Forelimb muscle (tissue), 1 donor: Measurements from ENCODE around the gene SIRPA. TPM values are rescaled to one million over a fixed set of nuclear protein-coding genes. Genes with fewer than 3 reads are reported as not detected.

ENCODE experiments used
- DNase-seq: peaks from one replicate; pipeline ENCODE4 v3.0.0-alpha.2; 2013; ENCODE audit warnings: low read depth
- polyA plus RNA-seq: library from polyadenylated mRNA; unstranded; fragments of 120-200 nt; gene quantifications from one replicate; pipeline ENCODE4 v1.2.1, GENCODE V29; 2013; ENCODE audit not compliant: insufficient read length

The SIRPA gene
- polyA plus RNA-seq, 1 donor = 29.2 TPM

DNA sequence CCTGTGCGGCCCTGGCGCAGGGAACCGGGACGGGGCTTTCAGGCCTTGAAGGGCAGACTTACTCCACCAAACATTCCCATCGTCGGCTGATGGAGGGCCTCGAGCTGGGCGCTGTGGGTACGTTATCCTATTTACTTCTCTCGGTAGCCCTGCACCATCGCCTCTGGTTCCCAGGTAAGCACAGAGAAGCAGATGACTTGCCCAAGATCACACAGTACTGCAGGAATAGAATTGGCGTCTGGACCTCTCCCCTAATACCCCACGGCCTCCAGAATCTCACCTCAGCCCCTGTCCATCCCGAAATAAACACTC, 52.3 kb downstream of the SIRPA start:
- no peak for DNase-seq

DNA sequence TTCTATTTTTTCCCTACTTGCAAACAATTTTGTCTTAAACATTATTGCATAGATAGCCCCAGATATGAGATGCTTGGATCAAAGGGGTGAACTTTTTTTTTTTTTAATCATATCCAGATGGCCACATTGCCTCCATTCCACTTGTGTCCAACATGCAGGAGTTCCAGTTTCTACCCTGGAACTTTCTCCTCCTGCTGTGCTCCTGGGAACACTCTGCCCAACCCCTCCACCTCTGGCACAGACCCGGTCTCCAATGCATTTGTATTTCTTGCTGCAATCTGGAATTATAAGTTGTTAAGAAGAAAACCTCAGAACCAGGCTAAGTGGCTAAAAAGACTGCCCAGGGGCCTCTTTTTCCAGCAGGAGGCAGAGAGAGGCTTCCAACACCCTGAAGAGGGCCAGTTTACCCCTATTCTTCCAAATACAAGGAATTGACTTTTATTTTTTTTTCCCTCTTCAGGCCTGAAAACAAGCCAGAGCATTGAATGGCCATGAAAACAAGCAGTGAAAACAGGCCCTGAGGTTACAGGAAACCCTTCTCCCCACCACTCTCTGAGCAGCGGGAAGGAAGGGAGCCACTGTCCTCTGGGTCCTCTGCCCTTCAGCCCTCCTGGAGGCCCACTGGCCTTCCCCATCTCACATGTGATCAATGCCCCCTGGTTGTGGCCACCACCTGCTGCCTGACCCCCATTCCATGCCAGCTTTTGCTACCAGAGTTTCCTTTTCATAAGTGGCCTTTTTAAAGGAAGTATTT, 54.3 kb downstream of the SIRPA start:
- DNase-seq = no peak

DNA sequence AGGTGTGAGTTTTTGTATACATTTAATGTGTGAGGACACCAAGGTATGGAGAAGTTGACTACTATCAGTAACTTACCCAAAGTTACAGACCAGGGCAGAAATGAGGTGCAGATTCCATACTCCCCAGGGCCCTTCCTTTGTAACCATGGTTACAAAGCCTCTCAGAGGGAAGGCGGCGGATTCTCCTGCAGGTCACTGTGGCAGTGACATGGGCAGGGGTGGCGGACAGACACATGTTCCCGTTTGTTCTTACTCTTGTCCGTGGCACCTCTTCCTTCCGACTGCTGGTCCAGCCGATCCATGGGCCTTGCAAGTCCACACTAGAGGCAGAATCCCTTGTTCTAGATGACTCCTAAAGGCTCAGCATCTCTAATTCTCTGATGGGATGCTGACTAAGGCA, 55.6 kb downstream of the SIRPA start:
- DNase-seq = no peak

DNA sequence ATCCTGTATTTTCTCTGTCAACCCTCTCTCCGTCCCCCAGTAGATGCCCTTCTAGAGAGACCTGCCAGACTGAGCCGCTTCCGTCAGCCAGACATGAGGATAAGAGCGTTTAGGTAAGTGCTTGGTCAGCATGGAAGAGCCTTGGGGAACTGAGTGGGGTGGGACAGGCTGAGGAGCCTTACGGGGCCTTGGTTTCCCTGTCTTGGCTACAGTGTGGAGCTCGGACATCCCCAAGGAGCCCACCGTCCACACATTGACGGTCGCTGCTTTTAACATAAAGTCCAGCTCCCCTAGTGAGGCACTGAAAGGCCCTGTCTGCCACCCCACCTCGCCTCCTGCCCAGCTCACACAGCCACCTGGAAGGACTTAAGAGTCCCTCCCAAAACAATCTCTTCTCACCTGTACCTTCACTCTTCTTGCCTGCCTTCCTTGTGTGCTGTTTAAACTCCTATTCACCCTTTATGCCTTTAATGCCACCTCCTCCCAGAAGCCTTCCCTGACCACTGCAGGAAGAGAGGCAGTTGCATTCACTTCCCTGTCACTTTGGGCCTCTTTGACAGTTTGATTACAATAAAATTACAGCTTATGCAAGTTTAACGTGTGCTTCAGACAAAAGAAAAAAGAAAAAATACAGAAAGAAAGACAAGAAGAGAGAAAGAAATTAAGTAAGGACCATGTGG, 56.4 kb downstream of the SIRPA start:
- no peak for DNase-seq

DNA sequence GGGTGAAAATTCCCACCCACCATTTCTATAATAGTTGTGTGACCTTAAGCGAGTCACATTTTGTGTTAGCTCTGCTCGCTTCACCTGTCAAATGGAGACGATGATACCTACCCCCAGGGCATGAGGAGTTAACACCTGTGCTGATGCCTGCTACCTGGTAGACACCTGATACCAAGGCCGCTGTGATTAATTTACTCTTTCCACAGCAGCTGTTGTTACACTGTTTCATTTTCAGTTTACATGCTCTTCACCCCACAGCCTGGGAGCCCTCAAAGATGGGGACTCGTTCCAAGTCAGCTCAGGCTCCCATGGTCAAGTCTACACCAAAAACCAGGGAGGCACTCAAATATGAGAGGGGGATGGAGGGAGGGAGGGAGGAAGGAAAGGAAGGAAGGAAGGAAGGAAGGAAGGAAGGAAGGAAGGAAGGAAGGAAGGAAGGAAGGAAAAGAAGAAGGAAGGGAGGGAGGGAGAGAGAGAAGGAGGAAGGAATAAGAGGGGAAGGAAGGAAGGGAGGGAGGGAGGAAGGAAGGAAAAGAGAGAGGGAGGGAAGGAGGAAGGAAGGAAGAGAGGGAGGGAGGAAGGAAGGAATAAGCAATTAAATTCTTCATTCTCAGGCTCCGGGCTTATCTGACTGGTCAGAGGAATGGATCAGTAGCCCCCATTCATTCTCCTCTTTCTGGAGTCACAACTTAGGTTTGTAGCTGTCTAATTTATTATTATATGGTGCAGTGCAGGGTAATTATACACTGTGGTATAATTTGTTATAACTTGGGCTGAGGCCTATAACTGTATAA, 57.7 kb downstream of the SIRPA start:
- DNase-seq = no peak

DNA sequence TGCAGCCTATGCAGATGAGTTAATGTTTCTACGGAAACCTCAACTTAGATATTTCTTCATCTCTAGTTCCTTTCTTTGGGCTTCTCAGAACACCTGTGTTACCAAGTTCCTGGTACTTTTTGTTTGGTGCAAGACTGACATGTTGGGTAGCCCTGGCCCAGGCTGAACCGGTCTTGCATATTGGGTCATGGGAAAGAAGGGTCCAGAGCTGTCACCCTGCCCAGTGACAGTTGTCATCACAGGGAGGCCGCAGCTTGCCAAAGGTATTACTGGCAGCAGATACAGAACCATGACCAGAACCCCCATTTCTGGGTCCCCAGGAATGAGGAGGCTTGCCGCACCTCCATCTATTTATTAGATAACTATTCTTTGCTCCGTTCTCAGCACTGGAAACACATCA, 58.4 kb downstream of the SIRPA start:
- DNase-seq = no peak

DNA sequence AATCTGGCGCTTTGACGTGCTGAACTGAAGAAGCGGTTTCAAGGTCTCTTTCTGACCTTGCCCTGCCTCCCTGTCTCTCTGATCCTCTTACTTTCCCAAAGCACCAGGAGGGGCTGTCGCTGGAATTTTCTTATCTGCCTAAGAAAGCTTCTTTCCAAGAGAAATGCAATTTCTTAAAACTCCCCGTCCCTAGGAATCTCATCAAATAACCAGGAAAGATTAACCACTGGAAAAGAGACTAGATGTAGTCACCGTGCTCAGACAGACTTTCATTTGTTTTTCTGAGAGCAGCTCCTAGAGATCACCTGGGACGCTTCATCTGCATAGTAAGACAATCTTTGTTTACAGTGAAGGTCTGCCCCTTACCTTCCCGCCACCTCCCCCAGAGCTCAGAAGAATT, 60.0 kb downstream of the SIRPA start:
- DNase-seq = no peak

DNA sequence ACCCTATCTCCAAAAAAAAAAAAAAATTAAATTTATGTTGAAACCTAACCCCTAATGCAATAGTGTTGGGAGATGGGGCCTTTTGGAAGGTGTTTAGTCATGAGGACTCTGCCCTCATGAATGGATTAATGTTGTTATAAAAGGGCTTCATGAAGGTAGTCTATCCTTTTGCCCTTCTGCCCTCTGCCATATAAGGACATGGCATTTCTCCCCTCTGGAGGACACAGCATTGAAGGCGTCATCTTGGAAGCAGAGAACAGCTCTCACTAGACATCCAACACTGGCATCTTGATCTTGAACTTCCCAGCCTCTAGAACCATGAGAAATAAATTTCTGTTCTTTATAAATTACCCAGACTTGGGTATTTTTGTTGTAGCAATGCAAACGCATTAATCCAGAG, 63.2 kb downstream of the SIRPA start:
- no peak for DNase-seq

DNA sequence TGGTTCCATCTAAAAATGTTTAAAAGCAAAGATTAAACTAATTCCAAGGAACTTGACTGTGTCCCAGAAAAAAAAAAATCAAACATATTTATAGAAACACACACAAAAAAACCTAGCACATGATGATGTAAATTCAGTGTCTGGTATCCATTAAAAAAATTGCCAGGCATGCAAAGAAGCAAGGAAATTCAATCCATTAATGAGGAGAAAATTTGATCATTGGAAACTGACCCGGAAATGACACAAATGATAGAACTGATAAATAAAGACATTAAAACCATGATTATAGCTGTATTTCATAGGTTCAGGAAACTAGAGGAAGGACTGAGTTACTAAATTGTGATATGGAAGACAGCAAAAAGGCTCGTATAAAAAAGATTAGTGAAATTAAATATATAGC, 63.9 kb downstream of the SIRPA start:
- no peak for DNase-seq

DNA sequence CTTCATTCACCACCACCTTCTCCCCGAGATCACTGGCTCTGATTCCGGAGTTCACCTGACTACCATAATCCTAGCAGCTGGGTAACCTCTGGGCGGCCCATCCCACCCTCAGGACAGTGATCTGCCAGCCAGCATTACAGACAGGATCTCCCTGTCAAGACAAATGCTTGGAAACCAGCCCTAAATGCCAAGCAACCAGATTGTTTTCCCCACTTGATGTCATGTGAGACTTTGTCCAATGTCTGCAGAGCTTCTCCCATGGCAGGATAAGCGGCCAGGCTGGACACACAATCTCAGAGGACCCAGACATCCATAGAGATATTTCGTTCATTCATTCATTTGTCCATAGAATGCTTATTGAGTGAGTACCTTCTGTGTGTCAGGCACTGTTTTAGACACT, 66.2 kb downstream of the SIRPA start:
- DNase-seq = no peak

DNA sequence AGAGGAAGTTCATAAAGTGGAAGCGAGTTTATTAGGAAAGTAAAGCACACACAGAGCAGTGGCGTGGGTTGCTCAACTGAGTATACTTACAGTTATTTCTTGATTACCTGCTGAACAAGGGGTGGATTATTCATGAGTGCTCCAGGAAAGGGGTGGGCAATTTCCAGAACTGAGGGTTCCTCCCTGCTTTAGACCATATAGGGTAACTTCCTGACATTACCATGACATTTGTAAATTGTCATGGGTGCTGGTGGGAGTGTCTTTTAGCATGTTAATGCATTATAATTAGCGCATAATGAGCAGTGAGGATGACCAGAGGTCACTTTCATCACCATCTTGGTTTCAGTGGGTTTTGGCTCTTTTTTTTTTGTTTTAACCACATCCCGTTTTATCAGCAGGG, 68.9 kb downstream of the SIRPA start:
- DNase-seq = no peak

DNA sequence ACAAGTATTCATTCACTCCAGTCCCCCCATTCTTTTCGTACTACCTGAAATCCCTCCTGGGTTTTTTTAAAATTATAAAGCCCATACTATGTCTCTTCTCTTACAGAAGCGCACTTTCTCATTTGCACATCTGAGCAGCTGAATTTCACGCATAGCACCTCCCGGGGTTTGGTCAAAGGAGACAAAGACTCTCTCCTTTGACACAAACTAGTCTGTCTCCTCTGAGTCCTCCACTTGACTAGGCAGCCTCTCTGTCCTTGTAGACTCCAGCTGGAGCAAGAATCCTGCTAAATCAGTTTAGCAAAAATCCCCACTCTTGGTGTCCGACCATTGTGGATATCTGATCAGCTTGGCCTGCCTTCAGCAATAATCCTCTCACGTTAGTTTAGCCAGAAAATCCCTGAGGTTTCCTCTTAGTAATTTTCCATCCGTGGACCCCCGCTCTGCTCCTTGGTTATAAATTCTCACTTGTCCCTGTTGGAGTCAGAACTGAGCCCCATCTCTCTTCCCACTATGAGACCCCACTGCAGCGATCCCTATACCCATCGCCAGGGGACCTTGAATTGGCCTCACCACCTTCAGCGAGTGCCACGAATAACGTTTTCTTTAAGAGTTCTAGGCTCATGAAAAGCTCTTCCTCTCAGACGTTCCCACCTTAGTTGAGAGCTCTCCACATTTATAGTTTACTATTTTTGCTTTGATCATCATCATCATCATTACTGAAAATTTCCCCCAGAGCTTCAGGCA, 69.6 kb downstream of the SIRPA start:
- no peak for DNase-seq

DNA sequence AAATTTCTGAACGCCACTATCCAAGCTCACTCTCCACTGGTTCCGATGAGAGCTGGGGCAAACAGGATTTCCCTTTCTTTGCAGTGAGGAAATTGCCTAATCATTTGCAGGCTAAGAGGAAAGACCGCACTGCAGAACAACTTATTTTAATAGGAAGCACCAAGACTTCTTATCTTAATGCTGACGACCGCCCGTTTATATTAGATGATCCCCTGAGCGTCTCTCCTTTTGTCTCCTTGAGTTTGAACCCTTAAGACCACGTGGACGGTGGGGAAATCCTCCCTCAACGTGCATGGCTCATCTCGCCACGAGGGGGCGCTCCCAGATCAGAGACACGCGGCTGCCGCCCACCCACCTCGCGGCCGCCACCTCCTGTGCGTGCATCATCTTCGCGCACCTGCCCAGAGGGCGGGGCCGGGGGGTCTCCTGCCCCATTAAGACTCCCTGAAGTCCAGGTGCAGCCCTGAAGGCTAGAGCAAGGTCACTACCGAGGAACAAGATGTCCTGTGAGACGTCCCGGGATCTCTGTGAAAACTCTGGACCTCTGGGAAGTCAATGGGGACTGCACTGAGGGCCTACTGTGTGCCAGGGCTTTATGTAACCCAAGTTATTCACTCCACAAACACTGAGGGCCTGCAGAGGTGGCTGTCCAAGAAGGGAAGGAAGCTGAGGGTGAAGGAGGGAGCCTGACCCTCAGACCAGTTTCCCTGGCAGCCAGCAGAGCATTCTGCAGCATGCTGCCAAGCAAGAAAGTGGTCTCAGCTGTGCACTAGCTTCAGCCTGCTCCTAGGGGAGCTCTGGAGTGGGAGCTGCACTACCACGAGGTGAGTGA, 70.5 kb downstream of the SIRPA start:
- no peak for DNase-seq

DNA sequence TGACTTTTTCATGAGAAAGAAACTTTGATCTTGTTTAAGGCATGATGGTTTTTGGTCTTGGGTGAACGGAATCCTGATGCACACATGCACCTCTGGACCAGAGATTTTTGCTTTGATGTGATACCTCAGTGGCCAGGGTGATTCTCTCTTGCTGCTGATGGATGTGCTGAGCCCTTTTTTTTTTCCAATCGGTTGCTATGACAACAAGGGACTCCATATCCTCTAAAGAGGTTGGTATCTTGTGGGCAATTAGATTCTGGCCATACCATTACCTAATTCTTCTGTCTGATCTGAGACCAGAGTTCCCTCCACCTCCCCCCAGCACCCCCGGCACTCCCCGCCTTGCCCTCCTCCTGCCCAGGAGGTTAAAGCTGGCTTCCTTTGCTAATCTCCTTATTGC, 73.8 kb downstream of the SIRPA start:
- DNase-seq = no peak

DNA sequence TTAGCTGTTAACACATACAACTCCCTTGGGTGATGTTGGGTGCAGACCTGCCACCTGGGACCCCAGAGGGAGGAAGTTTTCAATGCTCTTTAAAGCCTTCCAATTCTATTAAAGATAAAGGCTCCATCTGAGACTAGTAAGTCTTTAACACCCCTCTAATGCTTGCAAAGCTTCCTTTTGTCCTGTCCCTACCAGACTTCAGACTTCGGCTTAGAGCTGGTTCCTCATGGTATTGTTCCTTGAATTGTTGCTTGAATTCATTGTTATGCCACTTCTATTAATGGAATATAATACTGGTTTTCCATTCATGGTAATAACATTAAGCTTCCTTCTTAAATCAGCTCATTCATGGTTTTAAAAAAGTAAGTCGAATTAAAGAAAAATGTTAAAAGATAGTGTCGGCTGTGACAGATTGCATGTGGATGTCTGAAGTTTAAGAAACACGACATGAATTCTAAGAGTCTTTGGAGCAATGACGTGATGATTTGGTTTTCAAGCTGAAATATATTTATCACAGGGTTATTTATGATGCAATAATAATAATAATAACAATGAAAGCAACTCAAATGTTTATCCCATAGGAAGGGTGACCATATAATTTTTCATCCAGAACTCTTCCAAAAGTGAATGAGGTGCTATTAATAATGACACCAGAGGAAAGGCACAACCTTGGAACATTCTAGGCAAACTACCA, 76.8 kb downstream of the SIRPA start:
- no peak for DNase-seq

DNA sequence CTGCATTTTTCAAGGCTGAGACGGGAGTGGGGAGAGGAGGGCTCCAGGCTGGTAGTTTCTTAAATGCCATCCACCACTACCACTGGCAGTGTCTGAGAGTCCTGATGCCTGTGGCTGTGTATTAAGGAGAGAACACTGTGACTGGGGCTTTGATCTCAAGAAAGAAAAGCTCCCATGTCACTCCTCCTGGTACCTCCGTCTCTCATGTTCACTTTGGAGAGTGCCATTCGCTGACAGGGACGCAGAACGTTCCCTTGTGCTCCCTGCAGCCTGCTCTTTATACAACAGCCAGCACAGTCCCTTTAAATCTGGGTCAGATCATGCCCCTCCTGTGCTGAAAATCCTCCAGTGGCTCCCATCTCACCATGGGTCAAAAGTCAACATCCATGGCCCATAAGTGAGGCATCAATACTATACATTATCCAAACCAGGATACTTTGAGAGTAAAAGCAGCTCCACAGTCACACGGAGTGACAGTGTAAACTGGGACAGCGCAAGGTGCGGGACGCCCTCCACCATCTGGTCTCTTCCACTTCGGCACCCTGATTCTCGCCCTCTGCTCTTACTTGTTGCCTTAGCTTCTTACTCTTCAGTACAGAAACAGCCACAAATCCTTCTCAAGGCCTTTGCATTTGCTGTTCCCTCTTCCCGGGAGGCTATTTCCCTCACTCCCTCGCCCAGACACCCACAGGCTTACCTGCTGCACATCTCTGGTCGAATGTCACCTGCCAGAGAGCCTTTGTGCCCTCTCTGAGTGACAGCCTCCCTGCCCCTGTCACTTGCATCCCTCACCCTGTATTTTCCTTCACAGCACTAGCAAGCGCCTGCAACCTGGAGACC, 78.6 kb downstream of the SIRPA start:
- DNase-seq = no peak

DNA sequence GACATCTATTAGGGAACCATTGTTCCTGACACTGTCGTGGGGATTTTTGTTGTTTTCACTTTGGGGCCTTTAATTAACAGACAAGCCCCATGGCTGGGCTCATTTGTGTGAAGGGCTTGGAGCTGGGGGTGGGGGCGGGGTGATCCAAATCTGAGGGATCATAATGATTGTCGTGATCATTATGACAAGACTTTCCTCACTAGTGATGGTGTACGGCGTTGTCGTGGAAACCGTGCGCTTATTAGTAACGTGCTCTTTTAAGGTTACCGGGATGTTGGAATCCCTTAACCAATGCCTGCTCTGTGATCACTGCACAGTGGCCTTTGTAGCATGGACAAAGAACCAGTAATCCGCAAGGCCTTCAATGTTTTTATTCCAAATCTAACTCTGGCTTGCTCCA, 80.1 kb downstream of the SIRPA start:
- no peak for DNase-seq

DNA sequence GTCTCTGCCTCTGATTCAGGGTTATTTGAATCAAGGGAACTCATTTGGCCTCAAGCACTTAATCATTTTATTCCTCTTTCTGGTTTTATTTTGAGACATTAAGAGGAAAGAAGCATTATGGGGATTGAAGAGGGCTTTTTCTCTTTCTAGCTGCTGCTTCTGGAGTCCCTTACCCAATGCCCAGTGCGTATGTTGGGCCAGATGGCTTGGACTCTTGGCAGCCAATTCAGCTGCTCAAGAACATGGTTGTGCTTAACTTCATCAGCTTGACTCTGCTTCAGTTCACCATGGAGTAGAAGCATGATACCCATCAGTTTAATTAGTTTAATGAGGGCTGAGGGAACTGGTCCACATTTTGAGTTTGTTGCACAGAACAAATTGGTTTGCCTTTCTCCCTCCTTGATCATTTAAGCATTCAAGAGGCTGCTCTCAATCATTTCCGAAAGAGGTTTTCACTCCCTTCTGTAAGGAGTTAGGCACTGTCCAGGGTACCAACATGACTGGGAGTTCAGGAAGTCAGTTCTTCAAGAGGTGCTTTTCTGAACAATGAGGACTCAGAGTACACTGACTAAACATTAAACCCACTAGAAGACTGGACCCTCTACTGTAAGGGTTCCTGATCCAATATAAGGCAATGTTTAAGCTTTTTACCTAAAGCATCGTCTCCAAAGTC, 84.0 kb downstream of the SIRPA start:
- no peak for DNase-seq

DNA sequence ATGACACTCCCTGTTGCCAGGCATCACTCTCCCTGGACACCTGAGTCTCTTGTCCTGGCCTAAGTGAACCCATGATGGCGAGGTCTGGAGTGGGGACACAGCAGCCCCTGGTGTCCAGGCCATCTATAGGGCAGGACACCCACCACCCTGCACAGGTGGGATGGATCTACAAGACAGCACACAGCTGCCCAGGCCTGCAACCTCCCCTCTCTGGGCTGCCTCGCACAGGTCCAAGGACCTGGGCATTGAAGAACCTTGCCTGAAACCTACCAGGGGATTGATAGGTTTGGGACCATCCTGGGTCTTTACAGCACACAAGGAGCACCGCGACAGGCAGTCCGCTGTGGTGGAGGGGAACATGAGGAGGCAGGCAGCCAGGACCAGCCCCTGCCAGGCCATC, 87.5 kb downstream of the SIRPA start:
- no peak for DNase-seq
